Astrocyte (in vitro differentiated cells and primary cell): ENCODE measurements around the gene SHBG. TPM values are rescaled to one million over a fixed set of nuclear protein-coding genes. Genes with fewer than 3 reads are reported as not detected.

Experiments used
- total RNA-seq: library from RNA; stranded (reverse); gene quantifications from 2 replicates; pipeline ENCODE4 v1.2.1, GENCODE V29; 2021

Gene SHBG
- total RNA-seq, 1 donor from 2014 or later, result 0.79 TPM

Other genes starting within 250 kb of the SHBG start
- gene TNK1, start 249.0 kb upstream of the SHBG start, total RNA-seq, result 0.36 and 1.6 TPM in 2 replicates
- gene PLSCR3, start 235.6 kb upstream of the SHBG start, total RNA-seq, result 65.7 and 67.6 TPM in 2 replicates
- 45.7 and 52.9 TPM in 2 replicates for gene TMEM256, start 226.0 kb upstream of the SHBG start, total RNA-seq
- gene NLGN2, start 222.3 kb upstream of the SHBG start, total RNA-seq, result 77.3 and 80.7 TPM in 2 replicates
- gene SPEM1, start 209.8 kb upstream of the SHBG start, total RNA-seq, result 0.23 TPM in 1 of 2 replicates, not detected in the other
- gene SPEM2, start 204.5 kb upstream of the SHBG start, total RNA-seq, result 0.14 and 0.17 TPM in 2 replicates
- gene SPEM3, start 201.3 kb upstream of the SHBG start, total RNA-seq, result 0.07 TPM in 1 of 2 replicates, not detected in the other
- gene TMEM102, start 194.7 kb upstream of the SHBG start, total RNA-seq, result 10.7 and 11.8 TPM in 2 replicates
- 22.4 and 30.7 TPM in 2 replicates for gene FGF11, start 190.6 kb upstream of the SHBG start, total RNA-seq
- gene CHRNB1, start 185.1 kb upstream of the SHBG start, total RNA-seq, result 9.7 and 11.7 TPM in 2 replicates
- 31.0 and 31.2 TPM in 2 replicates for gene ZBTB4, start 150.5 kb upstream of the SHBG start, total RNA-seq
- not detected in 2 replicates for gene SLC35G6, start 148.7 kb upstream of the SHBG start, total RNA-seq
- gene POLR2A, start 145.8 kb upstream of the SHBG start, total RNA-seq, result 143 and 151 TPM in 2 replicates
- 2.4 and 3.4 TPM in 2 replicates for gene TNFSF12, start 81.1 kb upstream of the SHBG start, total RNA-seq
- 0.43 and 0.93 TPM in 2 replicates for gene TNFSF13, start 71.4 kb upstream of the SHBG start, total RNA-seq
- 51.4 and 58.7 TPM in 2 replicates for gene SENP3, start 68.2 kb upstream of the SHBG start, total RNA-seq
- gene CD68, start 50.5 kb upstream of the SHBG start, total RNA-seq, result 4.4 and 6.2 TPM in 2 replicates
- 44.6 and 51.2 TPM in 2 replicates for gene MPDU1, start 46.3 kb upstream of the SHBG start, total RNA-seq
- 1.7 and 4.0 TPM in 2 replicates for gene SOX15, start 40.0 kb upstream of the SHBG start, total RNA-seq
- 54.3 and 60.2 TPM in 2 replicates for gene FXR2, start 15.2 kb upstream of the SHBG start, total RNA-seq
- gene SAT2, start 2.3 kb upstream of the SHBG start, total RNA-seq, result 47.2 and 49.8 TPM in 2 replicates
- gene ATP1B2, start 20.8 kb downstream of the SHBG start, total RNA-seq, result 0.65 and 0.89 TPM in 2 replicates
- gene TP53, start 57.4 kb downstream of the SHBG start, total RNA-seq, result 94.4 and 100 TPM in 2 replicates
- gene WRAP53, start 58.3 kb downstream of the SHBG start, total RNA-seq, result 14.2 and 15.1 TPM in 2 replicates
- gene EFNB3, start 75.1 kb downstream of the SHBG start, total RNA-seq, result 7.0 and 7.6 TPM in 2 replicates
- 0.11 and 0.34 TPM in 2 replicates for gene DNAH2, start 87.6 kb downstream of the SHBG start, total RNA-seq
- 50.4 and 54.1 TPM in 2 replicates for gene KDM6B, start 204.1 kb downstream of the SHBG start, total RNA-seq
- gene TMEM88, start 224.9 kb downstream of the SHBG start, total RNA-seq, result 25.3 and 33.7 TPM in 2 replicates
- 56.2 and 60.2 TPM in 2 replicates for gene NAA38, start 227.4 kb downstream of the SHBG start, total RNA-seq
- gene CYB5D1, start 227.9 kb downstream of the SHBG start, total RNA-seq, result 19.5 and 21.1 TPM in 2 replicates